AG09309 (cell line): Measurements from ENCODE around the gene SERPINC1.
"Not testable (repeated sequence)": the region's sequence is repeated elsewhere in the genome, so short reads cannot be mapped to it uniquely, and the experiment has no call there.

Source experiments
- DNase-seq: peaks from one replicate; pipeline ENCODE4 v3.0.0-alpha.2; 2010; ENCODE audit warnings: low read depth
- H3K4me3 ChIP-seq: 2 replicates; pipeline ENCODE4 v1.5.1; 2011; ENCODE audit warnings: mild to moderate bottlenecking, low read depth, low read length, moderate library complexity; ENCODE audit not compliant: control insufficient read depth
- CTCF ChIP-seq: IDR thresholded peaks from 2 replicates; pipeline ENCODE4 v1.5.1; 2011; ENCODE audit warnings: mild to moderate bottlenecking, low read depth, low read length, inconsistent platforms; ENCODE audit not compliant: insufficient read depth, control insufficient read depth; ENCODE audit errors: missing control alignments

The SERPINC1 gene

GRCh38 chr1:173917149-173917548, at the start of gene SERPINC1:
Gene SERPINC1 (minus strand): TSS chr1:173917327. CDS start chr1:173917259, 68 bp downstream.
- TF ChIP-seq CTCF: no peak
- DNase-seq: no peak
- H3K4me3 ChIP-seq: no peak within 1 kb of the TSS

GRCh38 chr1:173965896-173966295, 48.8 kb upstream of the SERPINC1 start:
- not testable (repeated sequence) for DNase-seq, H3K4me3 ChIP-seq

DNA sequence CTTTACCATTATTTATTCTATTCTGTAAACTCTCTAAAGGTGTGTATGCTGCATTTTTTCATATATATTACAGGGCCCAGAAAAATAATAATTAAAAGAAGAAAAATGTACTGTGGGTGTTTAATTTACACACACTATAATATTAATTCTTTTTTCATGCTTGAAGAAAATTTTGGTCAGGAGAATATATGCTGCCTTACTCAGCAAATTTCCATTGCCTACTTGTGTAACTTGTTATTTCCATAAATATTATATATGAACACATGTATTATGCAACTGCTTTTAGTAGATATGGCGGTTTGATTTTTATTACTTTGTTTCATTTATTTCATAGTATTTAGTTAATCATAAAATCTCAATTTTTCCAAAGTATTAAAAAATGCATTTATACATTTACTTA, 46.4 kb upstream of the SERPINC1 start:
- no peak for DNase-seq

GRCh38 chr1:173960625-173961024, 43.5 kb upstream of the SERPINC1 start:
- no peak for DNase-seq
- no peak overlapping the region for H3K4me3 ChIP-seq
- no peak for TF ChIP-seq CTCF

More for the DNA sequence above, 46.4 kb upstream of the SERPINC1 start:
- no peak for TF ChIP-seq CTCF
- H3K4me3 ChIP-seq: no peak overlapping the region

DNA sequence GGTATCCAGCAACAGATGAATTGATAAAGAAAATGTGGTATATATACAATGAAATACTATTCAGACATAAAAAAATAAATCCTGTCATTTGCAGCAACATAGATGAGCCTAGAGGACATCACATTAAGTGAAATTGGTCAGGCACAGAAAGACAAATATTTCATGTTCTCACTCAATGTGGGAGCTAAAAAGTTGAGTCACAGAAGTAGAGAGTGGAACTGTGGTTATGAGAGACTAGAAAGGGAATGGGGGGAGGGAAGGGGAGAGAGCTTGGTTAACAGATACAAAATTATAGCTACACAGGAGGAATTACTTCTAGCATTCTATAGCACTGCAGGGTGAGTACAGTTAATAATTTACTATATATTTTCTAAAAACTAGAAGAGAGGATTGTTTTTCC, 37.1 kb upstream of the SERPINC1 start:
- no peak for DNase-seq
- no peak for TF ChIP-seq CTCF
- H3K4me3 ChIP-seq: no peak overlapping the region

GRCh38 chr1:173948594-173948993, 31.5 kb upstream of the SERPINC1 start:
- no peak overlapping the region for H3K4me3 ChIP-seq
- no peak for TF ChIP-seq CTCF
- DNase-seq: no peak

- TF ChIP-seq CTCF: no peak
- DNase-seq: no peak
- no peak overlapping the region for H3K4me3 ChIP-seq
Observed at GRCh38 chr1:173946380-173946921, 29.3 kb upstream of the SERPINC1 start.

DNA sequence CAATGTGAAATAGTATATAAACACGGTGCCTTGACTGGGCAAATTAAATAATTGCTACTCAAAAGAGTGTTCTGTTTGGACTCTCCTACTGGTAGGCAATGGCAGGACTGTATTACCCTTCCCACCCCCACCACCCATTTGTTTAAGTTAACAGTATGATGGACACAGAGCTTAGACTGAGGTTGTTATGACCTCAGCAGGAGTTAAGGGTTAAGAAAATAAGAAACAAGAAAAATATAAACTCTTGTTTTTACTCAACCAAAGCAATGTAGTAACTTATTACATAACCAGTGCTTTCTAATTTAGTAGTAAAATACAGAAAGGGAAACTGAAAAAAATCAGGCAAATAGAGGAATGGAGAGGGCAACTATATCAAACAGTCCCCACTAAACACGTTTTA, 19.9 kb upstream of the SERPINC1 start:
- no peak for DNase-seq
- no peak overlapping the region for H3K4me3 ChIP-seq
- no peak for TF ChIP-seq CTCF
